Progenitor cell of endocrine pancreas (in vitro differentiated cells): ENCODE results near the gene THOP1. TPM values are rescaled to one million over a fixed set of nuclear protein-coding genes. Genes with fewer than 3 reads are reported as not detected.

ENCODE experiments used
- DNase-seq: peaks from one replicate; pipeline ENCODE4 v3.0.0; 2021; ENCODE audit warnings: low spot score; ENCODE audit not compliant: unreplicated experiment
- H3K27ac Mint-ChIP-seq: 2 replicates; pipeline ENCODE4 v1.8.0; 2021; ENCODE audit warnings: mild to moderate bottlenecking, moderate library complexity, mixed read lengths
- H3K27me3 Mint-ChIP-seq: 2 replicates; pipeline ENCODE4 v1.8.0; 2021; ENCODE audit warnings: mixed read lengths
- H3K36me3 Mint-ChIP-seq: 2 replicates; pipeline ENCODE4 v1.8.0; 2022; ENCODE audit warnings: mixed read lengths; ENCODE audit not compliant: insufficient read depth
- H3K4me1 Mint-ChIP-seq: 2 replicates; pipeline ENCODE4 v1.8.0; 2021; ENCODE audit warnings: low read depth, mixed read lengths
- H3K4me3 Mint-ChIP-seq: 2 replicates; pipeline ENCODE4 v1.8.0; 2021; ENCODE audit warnings: low read depth, mild to moderate bottlenecking, moderate library complexity, mixed read lengths
- H3K9me3 Mint-ChIP-seq: 2 replicates; pipeline ENCODE4 v1.8.0; 2021; ENCODE audit warnings: low read depth, mixed read lengths
- total RNA-seq: library from RNA; stranded (reverse); gene quantifications from 2 replicates; pipeline ENCODE4 v1.2.1, GENCODE V29; 2021
- TF ChIP-seq, protein P1 (sequence below): fragments of 200-600 bp; sonication (generic); IDR thresholded peaks from one replicate; pipeline ENCODE4 v1.5.0; 2021; ENCODE audit warnings: antibody characterized with exemption, mild to moderate bottlenecking; ENCODE audit not compliant: unreplicated experiment

Gene THOP1
- total RNA-seq, 1 donor from 2014 or later = 108 TPM

DNA sequence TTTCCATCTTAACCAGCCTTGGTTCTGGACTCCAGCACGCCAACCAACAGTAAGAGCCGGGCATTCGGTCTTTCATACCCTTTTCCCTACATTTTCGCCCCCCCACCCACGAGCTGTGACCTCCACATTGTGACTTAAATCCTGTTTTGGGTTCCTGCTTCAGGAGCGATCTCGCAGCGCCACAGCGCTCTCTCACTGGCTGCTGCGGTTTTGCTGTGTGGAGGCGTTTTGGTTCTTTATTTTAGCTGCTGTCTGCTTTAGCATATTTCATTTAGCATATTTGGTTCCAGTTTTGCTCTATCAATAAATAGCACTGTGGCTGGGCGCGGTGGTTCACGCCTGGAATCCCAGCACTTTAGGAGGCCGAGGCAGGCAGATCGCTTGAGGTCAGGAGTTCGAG is 25.9 kb upstream of the THOP1 start:
- Mint-ChIP-seq H3K36me3 (peaks cover 13% of the 10 kb centered on the region), H3K27me3 (no peaks in the 10 kb centered on the region), H3K9me3 (no peaks in the 10 kb centered on the region), H3K27ac (no peak overlapping the region), H3K4me3 (no peak overlapping the region), H3K4me1 (no peaks in the 10 kb centered on the region)
- no peak for DNase-seq
- TF ChIP-seq, protein P1, sequence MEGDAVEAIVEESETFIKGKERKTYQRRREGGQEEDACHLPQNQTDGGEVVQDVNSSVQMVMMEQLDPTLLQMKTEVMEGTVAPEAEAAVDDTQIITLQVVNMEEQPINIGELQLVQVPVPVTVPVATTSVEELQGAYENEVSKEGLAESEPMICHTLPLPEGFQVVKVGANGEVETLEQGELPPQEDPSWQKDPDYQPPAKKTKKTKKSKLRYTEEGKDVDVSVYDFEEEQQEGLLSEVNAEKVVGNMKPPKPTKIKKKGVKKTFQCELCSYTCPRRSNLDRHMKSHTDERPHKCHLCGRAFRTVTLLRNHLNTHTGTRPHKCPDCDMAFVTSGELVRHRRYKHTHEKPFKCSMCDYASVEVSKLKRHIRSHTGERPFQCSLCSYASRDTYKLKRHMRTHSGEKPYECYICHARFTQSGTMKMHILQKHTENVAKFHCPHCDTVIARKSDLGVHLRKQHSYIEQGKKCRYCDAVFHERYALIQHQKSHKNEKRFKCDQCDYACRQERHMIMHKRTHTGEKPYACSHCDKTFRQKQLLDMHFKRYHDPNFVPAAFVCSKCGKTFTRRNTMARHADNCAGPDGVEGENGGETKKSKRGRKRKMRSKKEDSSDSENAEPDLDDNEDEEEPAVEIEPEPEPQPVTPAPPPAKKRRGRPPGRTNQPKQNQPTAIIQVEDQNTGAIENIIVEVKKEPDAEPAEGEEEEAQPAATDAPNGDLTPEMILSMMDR = no peak

DNA sequence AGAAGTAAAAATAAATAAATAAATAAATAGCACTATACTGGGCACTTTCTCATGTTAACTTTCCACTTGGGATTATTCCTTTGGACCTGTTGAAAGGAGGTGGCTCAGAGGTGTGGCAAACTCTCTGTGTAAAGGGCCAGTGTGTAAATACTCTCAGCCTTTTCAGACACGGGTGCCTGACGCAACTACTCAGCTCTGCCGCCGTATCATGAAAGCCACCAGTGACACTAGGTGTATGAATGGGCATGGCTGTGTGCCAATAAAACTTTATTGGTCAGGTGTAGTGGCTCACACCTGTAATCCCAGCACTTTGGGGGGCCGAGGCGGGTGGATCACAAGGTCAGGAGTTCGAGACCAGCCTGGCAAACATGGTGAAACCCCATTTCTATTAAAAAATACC is 25.3 kb upstream of the THOP1 start:
- no peak overlapping the region for H3K27ac Mint-ChIP-seq
- H3K4me3 Mint-ChIP-seq = no peak overlapping the region
- TF ChIP-seq, protein P1 = no peak
- no peaks in the 10 kb centered on the region for H3K27me3 Mint-ChIP-seq
- peaks cover 13% of the 10 kb centered on the region for H3K36me3 Mint-ChIP-seq
- no peaks in the 10 kb centered on the region for H3K9me3 Mint-ChIP-seq
- no peak for DNase-seq
- H3K4me1 Mint-ChIP-seq = no peaks in the 10 kb centered on the region

DNA sequence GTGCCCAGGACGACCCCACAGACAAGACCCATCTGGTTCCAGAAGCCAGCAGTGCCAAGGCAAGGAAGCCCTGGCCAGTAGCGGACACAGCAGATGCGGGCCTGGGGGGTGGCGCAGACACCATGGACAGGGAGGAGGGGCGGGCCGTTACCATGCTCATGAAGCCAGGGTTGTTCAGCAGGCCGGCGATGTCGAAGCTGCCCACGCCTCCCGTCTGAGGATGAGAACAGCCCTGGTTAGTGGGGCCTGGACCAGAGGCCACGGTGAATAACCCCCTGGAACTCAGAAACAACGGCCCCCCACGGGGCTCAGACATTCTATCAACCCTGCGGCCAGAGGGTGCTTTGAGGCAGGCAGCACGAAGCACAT is 24.0 kb upstream of the THOP1 start:
- Mint-ChIP-seq H3K4me3 (no peak overlapping the region), H3K36me3 (peaks cover 14% of the 10 kb centered on the region), H3K4me1 (no peaks in the 10 kb centered on the region), H3K27me3 (no peaks in the 10 kb centered on the region), H3K9me3 (no peaks in the 10 kb centered on the region), H3K27ac (no peak overlapping the region)
- no peak for DNase-seq
- TF ChIP-seq, protein P1 = no peak

DNA sequence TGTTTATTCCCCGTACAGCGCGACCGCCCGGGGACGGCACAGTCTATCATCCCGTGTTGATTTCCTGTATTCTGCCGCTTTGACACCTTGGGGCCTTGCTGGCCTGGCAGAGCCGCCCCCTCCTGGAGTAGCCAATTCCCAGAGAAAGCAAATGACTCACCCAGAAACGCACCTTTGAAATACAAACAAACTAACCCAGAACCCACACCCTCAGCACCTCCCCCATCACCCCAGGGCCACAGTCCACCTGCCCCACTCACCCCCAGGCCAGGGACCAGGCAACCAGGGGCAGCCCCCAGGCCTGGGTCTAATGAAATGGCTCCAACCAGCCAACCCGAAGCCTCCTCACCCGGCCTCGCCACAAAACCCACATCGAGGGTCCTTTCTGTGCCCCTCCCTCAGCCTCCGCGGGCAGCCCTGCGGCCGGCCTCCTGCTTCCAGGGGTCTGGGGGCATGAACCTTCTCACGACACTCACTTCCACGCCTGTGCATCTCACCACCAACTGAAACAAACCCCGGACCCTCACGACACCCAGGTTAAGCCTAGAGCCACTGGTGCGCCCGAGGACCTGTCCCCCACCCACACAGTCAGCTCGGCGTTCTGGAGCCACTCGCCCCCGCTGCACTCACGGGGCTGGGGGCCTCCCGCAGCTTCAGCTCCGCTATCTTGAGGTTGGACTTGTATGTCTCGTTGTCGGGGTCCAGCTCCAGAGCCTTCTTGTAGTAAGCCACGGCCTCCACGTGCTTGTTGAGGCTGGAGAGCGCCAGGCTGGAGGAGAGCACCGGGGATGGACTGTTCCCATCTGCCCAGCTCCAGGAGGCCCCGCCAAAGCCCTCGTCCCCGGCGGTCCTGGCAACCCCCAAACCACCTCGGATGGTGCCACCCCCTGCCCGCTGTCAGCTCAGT is 23.2 kb upstream of the THOP1 start:
- H3K36me3 Mint-ChIP-seq = peaks cover 14% of the 10 kb centered on the region
- TF ChIP-seq, protein P1 = no peak
- no peaks in the 10 kb centered on the region for H3K27me3 Mint-ChIP-seq
- no peak for DNase-seq
- H3K4me3 Mint-ChIP-seq = no peak overlapping the region
- no peaks in the 10 kb centered on the region for H3K9me3 Mint-ChIP-seq
- no peaks in the 10 kb centered on the region for H3K4me1 Mint-ChIP-seq
- H3K27ac Mint-ChIP-seq = no peak overlapping the region

DNA sequence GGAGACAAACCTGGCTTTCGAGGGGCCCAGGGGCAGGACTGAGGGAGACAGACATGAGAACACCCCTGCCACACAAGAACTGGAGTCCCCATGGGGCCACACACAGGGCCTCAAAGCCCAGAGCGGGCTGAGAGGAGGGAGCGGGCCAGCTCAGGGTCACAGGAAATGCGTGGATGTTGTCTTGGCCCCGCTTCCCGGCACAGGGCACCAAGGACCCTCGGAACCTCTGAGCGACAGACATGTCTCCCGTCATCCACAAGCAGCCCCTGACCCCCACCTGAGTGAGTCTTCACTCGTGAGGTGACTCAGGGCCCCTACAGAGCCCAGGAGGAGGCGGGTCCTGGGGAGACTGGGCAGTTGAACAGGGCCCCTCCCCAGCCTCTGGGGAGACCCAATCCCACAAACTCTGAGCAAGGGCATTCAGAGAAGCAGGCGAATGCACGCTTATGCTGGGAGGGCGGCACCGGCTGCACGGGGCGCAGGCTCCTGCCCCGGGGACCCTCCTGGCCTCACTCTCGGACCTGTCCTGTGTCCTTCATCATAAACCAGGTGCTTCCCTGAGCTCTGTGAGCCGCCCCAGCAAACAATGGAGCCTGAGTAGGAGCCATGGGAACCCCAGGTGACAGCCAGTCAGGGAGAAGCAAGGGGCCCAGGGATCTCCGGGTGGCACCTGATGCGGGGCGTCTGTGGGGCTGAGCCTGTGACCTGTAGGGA is 22.4 kb upstream of the THOP1 start:
- Mint-ChIP-seq H3K36me3 (peaks cover 12% of the 10 kb centered on the region), H3K4me1 (no peaks in the 10 kb centered on the region), H3K9me3 (no peaks in the 10 kb centered on the region), H3K4me3 (no peak overlapping the region), H3K27ac (no peak overlapping the region), H3K27me3 (no peaks in the 10 kb centered on the region)
- TF ChIP-seq, protein P1 = no peak
- DNase-seq = no peak
